GM19438 (cell line): ENCODE measurements around the gene NATD1.
"Not testable (repeated sequence)": the region's sequence is repeated elsewhere in the genome, so short reads cannot be mapped to it uniquely, and the experiment has no call there.

ENCODE experiments used
- ATAC-seq: cut with Tn5 transposase; IDR thresholded peaks from one replicate; pipeline ENCODE4 v1.9.1; 2021; ENCODE audit warnings: low read depth; ENCODE audit not compliant: unreplicated experiment

Gene NATD1

DNA sequence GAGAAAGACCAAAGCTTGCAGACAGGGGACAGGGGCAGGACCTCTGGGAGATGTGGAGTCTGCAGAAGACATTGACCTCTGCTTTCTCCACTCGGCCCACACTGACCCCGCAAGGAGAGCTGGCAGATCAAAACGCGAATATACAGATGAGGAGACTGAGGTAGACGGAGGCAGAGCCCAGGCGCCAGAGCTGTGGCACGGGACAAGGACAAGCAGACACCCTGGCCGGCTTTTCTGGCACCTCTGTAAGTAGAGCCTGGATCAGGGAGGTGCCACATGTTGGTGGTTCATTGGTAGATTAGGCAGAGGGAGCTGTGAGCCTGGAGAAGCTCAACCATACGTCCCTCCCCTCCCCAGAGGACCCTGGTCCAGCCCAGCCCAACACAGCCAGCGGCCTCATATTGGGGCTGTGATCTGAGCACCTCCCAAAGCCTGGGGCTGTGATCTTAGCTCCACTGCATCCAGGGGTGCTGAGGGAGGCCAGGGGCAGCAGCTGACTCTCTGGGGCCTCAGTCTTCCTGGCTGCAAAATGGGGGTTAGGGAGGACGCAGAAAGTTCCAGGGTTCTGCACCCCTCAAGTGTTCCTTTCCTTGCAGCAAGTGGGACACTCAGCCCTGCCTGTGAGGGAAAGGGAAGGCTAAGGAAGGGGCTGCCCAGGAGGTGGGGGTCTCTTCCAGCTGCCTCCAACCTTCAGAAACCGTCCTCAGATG is 4.0 kb downstream of the NATD1 start:
- ATAC-seq: no peak

DNA sequence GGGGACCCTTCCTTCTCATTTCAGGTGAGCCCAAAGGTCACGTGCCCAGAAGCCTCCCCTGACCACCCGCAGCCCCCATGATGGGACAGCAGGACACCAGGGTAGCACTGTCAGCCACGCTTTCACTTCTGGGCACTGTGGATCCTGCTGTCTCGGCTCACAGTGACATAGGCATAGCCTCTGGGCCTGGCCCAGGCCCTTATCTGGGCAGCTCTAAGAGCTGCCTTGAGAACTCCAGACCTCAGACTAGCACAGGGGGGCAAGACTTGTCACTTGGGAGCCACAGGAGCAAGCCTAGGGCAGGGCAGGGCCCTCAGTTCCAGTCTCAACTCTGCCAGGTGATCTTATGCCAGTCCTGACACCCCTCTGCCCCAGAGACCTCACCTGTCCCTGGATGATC is 4.7 kb downstream of the NATD1 start:
- ATAC-seq: no peak

DNA sequence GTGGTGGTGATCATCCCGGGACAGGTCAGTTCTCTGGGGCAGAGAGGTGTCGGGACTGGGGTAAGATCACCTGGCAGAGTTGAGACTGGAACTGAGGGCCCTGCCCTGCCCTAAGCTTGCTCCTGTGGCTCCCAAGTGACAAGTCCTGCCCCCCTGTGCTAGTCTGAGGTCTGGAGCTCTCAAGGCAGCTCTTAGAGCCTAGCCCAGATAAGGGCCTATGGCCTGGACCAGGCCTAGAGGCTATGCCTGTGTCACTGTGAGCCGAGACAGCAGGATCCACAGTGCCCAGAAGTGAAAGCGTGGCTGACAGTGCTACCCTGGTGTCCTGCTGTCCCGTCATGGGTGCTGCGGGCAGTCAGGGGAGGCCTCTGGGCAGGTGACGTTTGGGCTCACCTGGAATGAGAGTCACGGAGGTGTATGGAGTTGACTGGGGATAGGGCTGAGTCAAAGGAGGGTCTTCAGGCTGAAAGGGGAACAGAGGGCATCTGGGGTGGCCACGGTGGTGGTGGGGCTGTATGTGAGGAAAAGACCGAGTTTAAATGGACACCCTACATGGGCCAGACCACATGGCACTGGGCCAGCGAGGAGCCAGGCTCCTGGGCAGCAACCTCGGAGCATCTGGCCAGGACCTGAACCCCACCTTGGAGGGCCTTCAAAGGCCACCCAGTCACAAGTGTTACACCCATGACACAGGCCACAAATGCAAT is 5.5 kb downstream of the NATD1 start:
- no peak for ATAC-seq

DNA sequence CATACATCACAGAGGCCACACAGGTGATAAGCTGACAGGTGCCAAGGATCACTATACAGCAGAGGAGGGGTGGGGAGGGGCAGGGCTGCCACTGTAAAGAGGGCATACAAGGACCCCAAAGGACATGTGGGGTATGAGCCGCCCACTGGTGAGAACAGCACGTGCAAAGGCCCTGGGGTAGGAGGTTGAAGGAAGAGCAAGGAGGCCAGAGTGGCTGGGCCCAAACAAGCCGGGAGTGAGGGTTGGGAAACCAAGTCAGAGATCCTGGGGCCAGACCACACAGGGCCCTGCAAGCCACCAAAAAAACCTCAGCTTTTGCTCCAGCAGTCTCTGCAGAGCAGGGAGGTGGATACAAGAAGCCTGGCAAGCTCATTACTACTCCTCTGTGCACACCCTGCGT is 6.5 kb downstream of the NATD1 start:
- ATAC-seq: no peak

DNA sequence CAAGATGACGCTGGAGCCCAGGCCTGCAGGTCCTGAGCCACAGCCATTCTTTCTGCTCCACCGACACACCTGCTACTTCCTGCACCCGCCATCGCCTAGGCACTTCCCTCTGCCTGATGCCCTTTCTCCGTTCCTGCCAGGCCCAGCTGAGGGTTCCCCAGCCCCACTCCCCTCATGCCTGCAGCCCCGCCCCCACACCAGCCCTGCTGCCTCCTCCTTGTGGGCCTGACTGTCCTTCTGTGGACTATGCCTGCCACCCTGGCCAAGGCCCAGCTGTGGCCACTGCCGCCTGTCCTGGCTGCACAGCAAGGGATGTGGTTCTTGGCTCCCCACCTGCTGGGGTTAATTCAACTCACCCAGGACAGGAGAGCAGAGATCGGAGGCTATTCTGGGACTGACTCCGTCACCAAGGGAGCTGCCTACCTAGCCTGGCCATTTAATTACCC is 7.5 kb downstream of the NATD1 start:
- ATAC-seq: no peak

DNA sequence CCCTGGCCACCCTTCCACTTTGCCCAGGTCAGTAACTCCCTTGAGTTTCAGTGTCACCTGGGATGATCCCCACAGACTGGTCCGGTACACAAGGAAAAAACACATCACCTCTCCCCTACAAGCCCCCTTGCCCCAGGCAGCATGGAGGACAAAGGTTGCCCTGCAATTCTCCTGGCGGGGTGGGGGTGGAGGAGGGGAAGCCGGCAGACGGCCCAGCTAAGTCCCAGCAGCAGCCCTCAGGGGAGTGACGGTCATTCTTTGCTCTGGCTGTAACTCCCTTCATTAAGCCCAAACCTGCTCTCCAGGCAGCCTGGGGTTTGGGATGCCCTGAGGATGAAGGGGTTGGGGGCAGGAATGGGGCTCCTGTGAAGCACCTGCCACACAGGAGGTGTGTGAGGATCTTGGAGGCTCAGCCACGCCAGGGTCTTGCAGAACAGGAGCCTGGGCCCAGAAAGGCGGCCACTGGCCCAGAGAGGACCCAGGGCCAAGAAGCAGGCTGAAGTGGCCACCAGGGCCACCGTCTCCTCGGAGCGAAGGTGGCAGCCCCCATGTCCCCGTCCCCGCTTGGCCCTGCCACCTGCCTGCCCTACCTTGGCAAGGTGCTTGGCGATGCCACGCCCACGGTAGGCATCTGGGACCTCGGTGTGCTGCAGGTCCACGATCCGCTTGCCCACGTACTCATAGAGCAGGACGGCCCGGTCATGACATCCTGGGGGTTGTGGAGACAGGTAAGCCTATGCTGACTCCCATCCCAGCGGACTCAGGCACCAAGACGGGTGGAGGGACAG is 9.5 kb downstream of the NATD1 start:
- ATAC-seq: no peak

DNA sequence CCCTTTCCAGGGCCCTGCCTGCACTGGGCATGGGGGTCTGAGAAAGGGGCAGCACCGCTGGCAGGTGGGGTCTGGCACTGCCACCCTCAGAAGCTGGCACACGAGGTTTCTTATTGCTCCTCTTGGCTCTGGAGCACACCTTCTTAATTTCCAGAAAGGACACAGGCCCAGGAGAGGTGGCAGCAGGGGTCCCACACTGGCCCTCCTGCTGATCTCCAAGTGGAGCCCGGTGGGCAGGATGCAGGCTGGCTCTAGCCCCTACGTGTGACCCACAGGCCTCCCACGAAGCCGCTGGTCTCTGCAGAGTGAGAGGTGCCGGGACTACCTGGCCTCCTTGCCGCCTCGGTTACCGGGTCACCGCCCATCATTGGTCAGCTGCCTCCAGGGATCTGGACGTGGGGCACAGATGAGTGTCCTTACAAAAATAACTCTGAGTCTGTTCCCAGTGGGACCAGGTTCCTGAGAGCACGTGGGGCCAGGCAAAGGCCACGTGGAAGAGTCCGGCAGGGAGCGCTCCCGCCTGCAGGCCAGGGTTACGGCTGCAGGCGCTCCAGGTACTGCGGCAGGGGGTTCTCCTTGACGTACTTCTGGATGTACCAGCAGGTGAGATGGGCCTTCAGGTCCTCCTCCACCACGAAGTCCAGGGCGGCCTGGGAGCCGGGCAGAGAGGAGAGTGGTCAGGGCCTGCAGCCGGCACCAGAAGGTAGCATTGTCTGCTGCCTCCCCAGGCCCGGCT is 10.3 kb downstream of the NATD1 start:
- ATAC-seq: no peak

DNA sequence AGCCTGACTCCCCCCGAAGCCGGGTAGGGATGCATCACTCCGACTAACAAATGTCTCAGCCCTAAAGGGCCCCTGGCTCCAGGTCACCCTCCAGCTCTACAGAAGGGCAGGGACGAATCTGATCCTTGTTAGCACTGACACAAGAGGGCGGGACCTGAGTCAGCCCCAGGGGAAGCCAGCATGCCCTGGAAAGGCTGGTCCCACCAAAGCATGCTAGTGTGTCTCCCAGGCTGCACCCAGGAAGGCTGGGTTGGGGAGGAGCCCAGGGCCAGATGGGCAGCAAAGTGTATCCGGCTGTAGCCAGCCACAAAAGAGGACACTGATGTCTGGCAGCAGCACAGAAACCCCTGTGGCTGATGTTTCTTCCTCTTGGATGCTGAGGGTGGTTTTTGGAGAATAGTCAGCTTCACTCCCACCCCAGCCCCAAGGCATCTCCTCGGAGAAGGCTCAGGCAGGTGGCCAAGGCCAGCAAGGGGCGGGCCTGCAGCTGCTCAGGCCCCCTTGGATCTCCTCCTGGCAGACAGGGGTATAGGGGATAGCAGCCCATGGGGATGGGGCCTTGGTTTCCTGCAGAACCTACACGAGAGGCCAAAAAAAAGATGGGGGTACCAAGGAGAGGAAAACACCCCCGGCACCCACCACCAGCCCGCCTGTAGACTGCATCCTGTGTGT is 11.0 kb downstream of the NATD1 start:
- no peak for ATAC-seq

DNA sequence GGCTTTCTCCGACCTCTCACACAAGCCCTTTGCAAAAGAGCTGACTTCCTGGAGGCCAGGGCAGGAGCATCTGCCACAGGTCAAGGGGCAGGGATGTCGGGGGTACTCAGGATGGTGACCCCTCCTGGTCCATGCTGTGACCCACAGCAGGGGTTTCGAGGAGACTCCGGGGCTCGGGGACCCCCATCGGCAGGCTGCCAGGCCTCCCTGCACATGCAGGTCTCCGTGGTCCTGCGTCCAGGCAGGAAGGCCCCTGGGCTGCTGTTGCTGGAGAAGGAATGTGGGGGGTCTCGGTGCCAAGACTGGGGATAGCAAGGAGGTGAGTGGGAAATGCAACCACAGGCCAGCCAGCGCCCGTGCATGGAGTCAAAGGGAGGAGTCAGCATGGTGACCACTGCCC is 11.6 kb downstream of the NATD1 start:
- ATAC-seq: no peak

DNA sequence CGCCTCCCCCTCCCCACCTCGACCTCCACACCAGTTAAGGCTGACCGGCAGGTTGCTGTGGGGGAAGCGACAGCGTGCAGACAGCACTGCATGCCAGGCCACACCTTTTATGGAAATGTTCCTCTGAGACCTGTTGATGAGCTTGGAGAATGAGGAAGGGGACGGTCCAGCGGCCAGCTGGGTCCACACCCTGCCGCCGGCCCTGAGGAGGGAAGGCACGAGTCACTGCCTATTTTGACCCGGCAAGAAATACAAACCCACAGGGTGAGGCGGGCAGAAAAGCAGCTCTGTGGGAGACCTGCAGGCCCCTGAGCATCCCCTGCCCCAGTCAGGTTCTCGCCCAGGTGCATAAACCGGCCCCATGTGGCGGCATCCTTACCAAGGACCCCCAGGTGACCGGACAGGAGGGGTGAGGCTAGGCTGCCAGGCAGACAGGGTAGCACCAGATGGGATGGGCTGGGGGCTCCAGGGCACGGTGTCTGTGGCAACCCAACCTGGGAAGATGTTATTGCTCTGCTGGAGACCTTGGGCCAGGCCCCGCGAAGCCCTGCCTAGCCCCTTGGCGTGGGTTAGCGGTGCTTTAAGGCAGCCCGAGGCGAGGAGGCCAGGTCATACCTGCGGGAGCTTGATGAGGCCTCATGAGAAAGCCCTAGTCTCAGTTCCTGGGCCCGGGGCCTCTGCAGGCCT is 12.7 kb downstream of the NATD1 start:
- ATAC-seq: no peak

DNA sequence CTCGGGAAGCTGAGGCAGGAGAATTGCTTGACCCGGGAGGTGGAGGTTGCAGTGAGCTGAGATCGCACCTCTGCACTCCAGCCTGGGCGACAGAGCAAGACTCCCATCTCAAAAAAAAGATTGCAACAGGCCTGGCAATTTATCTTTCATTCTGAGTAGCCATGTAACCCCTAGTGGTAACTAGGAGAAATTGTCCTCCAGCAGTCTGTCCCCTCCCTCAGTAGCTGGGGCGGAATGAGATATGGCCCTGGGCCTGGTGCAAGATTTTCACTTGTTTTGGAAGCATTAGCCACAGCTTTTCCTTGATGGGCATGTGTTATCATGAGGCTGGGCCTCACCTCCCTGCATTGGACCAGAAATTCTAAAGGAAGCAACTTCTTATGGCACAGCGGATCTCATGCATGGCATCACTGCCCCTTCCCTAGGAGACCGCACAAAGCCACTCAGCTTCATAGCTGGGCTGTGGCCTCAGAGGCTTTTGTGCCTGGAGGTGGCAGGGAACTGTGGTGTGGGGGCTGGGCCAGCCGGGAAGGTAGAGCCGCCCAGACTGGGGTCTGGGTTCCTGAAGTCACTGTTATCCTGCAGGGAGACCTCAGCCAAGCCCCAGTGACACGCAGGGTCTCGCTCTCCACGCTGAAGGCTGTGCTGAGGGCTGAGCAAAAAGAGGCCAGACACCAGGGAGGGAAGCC is 13.4 kb downstream of the NATD1 start:
- ATAC-seq: no peak

DNA sequence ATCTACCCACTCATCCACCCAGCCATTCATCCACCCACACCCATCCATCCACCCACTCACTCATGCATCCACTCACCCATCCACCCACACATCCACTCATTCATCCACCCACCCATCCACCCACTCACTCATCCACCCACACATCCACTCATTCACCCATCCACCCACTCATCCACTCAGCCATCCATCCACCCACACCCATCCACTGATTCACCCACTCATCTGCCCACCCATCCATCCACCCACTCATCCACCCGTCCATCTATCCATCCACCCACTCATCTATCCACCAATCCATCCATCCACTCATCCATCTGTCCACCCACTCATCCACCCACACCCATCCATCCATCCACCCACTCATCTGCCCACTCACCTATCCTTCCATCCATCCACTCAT is 17.3 kb downstream of the NATD1 start:
- ATAC-seq: no peak

DNA sequence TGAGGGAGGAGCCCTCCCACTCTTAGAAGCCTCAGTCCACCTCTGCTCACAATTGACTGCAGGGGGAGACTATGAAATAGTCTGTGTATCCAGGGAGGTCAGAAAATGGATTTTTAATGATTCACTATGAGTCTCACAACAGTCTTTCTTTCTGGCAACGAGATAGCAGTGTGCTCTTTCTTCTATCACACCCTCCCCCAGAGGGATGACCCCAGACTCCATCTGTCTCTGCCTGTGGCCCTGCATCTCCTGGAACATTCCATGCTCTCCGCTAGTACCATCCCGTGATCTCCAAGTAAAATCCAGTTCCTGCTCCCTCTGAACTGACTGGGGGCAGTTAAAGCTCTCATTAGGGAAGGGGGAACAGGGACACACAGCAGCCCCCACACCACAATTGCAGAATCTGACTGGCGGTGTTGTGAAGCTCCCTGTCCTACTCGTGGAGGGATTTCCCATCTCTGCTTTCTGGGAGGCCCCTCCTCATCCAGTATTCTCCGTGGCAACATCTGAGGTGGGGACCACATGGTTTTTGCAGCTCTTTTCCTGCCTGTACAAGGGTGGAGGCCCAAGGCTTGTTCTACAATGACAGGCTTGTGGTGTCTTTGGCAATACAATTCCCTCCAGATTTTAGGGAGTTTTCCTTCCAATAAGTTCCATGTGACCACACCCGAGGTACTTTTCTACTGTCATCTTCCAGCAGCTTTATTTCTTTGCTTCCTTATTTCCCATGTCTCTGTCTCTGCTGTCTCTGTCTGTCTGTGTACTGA is 19.4 kb downstream of the NATD1 start:
- no peak for ATAC-seq

DNA sequence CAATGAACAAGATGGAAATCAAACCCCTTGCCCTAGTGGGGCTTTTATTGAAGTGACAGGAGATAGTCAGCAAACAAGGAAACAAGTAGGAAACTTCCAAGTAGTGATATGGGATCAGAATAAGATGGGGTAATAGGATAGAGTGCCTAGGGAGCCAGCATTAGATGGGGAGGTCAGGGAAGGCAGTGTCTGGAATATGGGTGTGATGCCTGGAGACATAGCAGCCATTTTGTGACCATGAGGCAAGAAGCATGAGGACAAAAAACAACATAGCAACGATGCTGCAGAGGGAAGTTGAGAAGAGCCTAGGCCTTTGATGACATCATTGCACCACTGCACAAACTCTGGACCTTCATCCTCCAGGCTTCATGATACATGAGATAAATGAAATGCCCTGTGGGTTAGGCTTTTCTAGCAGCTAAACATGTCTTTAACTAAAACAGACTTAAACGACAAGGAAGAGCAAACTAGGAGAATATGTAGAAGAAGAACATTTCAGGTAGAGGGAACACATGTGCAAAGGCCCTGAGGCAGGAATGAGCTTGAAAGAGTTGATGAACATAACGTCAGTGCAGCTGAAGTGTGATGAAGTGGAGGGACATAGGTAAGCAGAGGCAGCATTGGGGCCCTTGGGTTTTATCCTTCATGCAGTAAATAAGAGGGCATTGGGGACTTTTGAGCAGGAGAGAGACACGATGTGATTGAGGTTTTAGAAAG is 21.0 kb downstream of the NATD1 start:
- no peak for ATAC-seq

DNA sequence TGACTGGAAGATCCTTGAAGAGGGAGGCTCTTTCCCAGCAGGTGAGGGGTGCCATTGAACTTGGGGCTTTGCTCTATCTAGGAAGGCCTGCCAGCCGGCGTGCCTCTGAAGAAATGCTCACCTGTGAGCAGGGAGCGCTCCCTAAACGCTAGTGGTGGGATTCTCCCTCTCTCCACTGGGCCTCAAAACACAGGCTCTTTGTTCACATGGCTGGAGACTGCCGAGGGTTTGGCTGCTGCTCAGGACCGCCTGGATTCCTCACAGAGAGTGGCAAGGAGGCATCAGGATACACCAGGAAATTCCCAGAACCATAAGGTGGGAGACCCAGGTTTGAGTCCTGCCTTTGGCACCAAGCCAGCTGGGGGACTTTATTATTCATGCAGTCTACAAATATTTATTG is 21.7 kb downstream of the NATD1 start:
- no peak for ATAC-seq

DNA sequence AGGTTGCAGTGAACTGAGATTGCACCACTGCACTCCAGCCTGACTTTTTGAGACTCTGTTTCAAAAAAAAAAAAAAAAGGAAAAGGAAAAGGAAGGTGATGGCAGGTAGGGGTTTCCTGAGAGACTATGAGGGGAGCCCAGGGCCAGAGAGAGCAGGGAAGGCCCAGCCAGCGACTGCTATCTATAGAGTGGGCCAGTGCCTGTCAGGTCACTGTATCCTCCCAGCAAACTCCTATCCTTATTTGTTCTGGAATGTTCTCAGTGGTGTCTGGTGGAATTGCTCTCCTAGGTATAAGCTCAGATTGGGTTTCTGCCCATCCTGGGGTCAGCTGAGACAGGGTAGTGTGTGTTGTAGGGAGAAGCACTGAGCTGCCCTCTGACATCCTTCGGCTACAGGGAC is 24.4 kb downstream of the NATD1 start:
- ATAC-seq: no peak

DNA sequence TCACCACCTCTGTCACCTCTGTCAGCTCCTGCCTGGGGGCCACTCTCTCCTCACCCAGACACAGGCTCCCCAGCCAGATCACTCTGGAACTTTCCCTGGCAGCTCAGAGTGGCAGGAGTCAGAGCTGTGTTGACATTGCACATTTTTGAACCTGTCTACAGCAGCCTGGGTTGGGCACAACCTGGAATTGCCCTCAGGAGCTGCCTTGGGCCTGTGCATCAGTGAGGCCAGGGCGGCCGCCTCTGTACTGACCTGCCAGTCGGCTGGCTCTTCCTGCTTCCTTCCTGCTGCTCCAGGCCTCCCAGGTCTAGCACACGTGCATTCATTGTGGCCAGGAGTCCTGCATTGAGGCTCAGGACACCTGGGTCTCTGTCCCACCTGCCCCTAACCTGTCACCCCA is 25.1 kb downstream of the NATD1 start:
- no peak for ATAC-seq

DNA sequence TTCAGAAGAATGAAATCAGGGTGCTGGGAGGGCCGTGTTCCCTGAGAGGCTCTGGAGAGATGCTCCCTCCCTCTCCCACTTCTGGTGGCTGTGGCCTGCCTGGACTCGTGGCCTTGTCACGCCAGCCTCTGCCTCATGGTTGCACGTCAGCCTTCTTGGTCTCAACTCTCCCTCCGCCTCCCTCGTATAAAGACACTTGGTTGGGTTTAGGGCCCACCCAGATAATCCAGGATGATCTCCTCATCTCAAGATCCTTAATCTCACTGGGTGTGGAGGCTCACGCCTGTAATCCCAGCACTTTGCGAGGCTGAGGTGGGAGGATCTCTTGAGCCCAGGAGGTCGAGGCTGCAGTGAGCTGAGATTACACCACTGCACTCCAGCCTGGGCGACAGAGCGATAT is 25.9 kb downstream of the NATD1 start:
- not testable (repeated sequence) for ATAC-seq
